GM03348 (cell line): ENCODE measurements around the gene POLR2F.

Source experiments
- DNase-seq: peaks from one replicate; pipeline ENCODE4 v3.0.0; 2012; ENCODE audit warnings: low spot score

The POLR2F gene

GRCh38 chr22:37982151-37982785, 28.8 kb downstream of the POLR2F start:
- DNase-seq, result no peak

- DNase-seq, result no peak
These were observed 29.7 kb downstream of the POLR2F start for GRCh38 chr22:37982938-37983859.

GRCh38 chr22:37983860-37984791, 30.6 kb downstream of the POLR2F start, which contains the start of gene SOX10:
Gene SOX10 (minus strand): TSS chr22:37984555. CDS start chr22:37983784, 771 bp downstream.
- no peak for DNase-seq

- DNase-seq, result no peak
These were observed 31.6 kb downstream of the POLR2F start for GRCh38 chr22:37985050-37985585.

GRCh38 chr22:37985751-37986281, 32.3 kb downstream of the POLR2F start:
- DNase-seq, result no peak

GRCh38 chr22:37986371-37986770, 32.9 kb downstream of the POLR2F start:
- DNase-seq, result no peak

- no peak for DNase-seq
These were observed 35.9 kb downstream of the POLR2F start for GRCh38 chr22:37989146-37990045.

GRCh38 chr22:37990301-37990700, 36.8 kb downstream of the POLR2F start:
- no peak for DNase-seq

GRCh38 chr22:37990862-37991261, 37.4 kb downstream of the POLR2F start:
- DNase-seq, result no peak

- no peak for DNase-seq
These were observed 38.4 kb downstream of the POLR2F start for GRCh38 chr22:37991731-37992442.

- DNase-seq, result no peak
These were observed 40.5 kb downstream of the POLR2F start for GRCh38 chr22:37994049-37994448.

GRCh38 chr22:37994982-37995381, 41.5 kb downstream of the POLR2F start:
- DNase-seq, result no peak

- no peak for DNase-seq
These were observed 42.0 kb downstream of the POLR2F start for GRCh38 chr22:37995460-37995859.

GRCh38 chr22:37996079-37996478, 42.6 kb downstream of the POLR2F start:
- DNase-seq, result no peak

- DNase-seq, result no peak
These were observed 43.2 kb downstream of the POLR2F start for GRCh38 chr22:37996515-37997246.

- DNase-seq, result no peak
These were observed 45.0 kb downstream of the POLR2F start for GRCh38 chr22:37998543-37998942.

- DNase-seq, result no peak
These were observed 45.7 kb downstream of the POLR2F start for GRCh38 chr22:37999236-37999635.

- no peak for DNase-seq
These were observed 46.3 kb downstream of the POLR2F start for GRCh38 chr22:37999640-38000272.

GRCh38 chr22:38005943-38006342, 52.4 kb downstream of the POLR2F start:
- DNase-seq, result no peak
